ENCODE data around the gene PRELID1. TPM values are rescaled to one million over a fixed set of nuclear protein-coding genes. Genes with fewer than 3 reads are reported as not detected.

The PRELID1 gene
- total and polyA plus RNA-seq, 2 donors (not counting 3 experiments of a cell fraction or from before 2014, with no cell fraction given): 201 to 293 TPM

DNA sequence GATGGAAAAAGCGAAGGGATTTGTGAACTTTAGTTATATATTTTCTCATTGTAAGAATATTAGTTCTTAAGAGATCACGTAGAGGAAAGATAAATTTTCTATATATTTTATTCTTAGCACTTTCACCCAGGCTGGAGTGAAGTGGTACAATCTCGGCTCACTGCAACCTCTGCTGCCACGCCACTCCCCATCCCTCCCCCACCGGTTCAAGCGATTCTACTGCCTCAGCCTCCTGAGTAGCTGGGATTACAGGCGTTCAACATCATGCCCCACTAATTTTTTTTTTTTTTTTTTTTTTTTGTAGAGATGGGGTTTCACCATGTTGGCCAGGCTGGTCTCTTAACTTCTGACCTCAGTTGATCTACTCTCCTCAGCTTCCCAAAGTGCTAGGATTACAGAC lies 42.6 kb upstream of the PRELID1 start:
- intact Hi-C loops (cut with micrococcal nuclease) (no loop called here), dilution Hi-C loops (cut with MboI; ENCODE audit: extremely low pct_ligation_motif_present, low sequenced_read_pairs) (no loop called here)
- H3K9me1 ChIP-seq (replicated peaks; ENCODE audit: control insufficient read depth, extremely low read depth, insufficient read depth, low read length): no peaks in the 10 kb centered on the region
- H3K4me1 ChIP-seq (ENCODE audit: control insufficient read depth, extremely low read depth, insufficient read depth, low read length): no peaks in the 10 kb centered on the region
- H3K27ac ChIP-seq (ENCODE audit: insufficient read depth, low read depth, low read length): no peak overlapping the region
- BruUV-seq (replicated peaks): no TSS peak
- H3K36me3 ChIP-seq (ENCODE audit: control insufficient read depth in 2 of 2, extremely low read depth in 1 of 2, insufficient read depth in 2 of 2, low read length in 2 of 2): peaks cover 10% of the 10 kb centered on the region in 2 experiments
- ChIA-PET POLR2A (no interaction called here), CTCF (no interaction called here)
- H4K20me1 ChIP-seq (replicated peaks; ENCODE audit: control insufficient read depth, extremely low read depth, insufficient read depth, low read length): no peaks in the 10 kb centered on the region
- no peak for DNase-seq (ENCODE audit: low read depth, low spot score)
- no peak overlapping the region for H3K9ac ChIP-seq (replicated peaks; ENCODE audit: extremely low read depth, insufficient read depth, low read length)
- H3K9me3 ChIP-seq (replicated peaks; ENCODE audit: control insufficient read depth, insufficient read depth, low read length): no peaks in the 10 kb centered on the region
- TF ChIP-seq POLR2AphosphoS5 (IDR thresholded peaks at IDR 0.05; ENCODE audit: insufficient read depth, low read depth, low read length) (no peak), MYC (IDR thresholded peaks at IDR 0.05; ENCODE audit: low read depth, low read length) (no peak)
- H3K4me2 ChIP-seq (ENCODE audit: insufficient read depth, low read length): no peak overlapping the region
- no peak overlapping the region for H2AFZ ChIP-seq (ENCODE audit: low read depth, low read length)
- no peaks in the 10 kb centered on the region for H3K79me2 ChIP-seq (ENCODE audit: control insufficient read depth, insufficient read depth, low read length)
- H3K27me3 ChIP-seq (ENCODE audit: control insufficient read depth in 2 of 2, insufficient read depth in 2 of 2, low read length in 2 of 2): no peaks in the 10 kb centered on the region
- H3K4me3 ChIP-seq (replicated peaks in 1 of 3; ENCODE audit: insufficient read depth in 1 of 3, low read depth in 1 of 3, low read length in 3 of 3): no peak overlapping the region
- FAIRE-seq: no peak

DNA sequence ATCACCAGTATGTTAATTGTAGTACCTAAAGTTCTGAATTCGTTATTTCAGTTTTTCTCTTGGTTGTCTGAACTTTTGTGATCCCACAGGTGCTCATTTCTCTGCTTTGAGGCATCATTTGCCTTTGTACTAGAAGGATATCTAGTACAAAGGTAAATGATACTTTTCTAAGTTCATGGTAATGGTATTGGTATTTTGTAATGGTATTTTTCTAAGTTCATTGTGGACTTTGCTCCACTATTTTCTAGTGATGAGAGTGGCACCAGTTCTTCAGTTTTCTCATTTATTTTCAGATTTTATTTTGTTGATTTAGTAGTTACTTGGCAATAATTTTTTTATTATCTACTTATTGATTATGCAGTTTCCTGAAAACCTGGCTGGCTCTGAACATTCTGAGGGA lies 42.1 kb upstream of the PRELID1 start:
- TF ChIP-seq GATA2 (IDR thresholded peaks at IDR 0.05; ENCODE audit: insufficient read depth, insufficient read length, low read depth, low read length): no peak
- TF ChIP-seq POLR2A (IDR thresholded peaks at IDR 0.05; ENCODE audit: low read depth, low read length): no peak
- TF ChIP-seq MAX (IDR thresholded peaks at IDR 0.05; ENCODE audit: insufficient read depth, insufficient read length): no peak
- no peak for TF ChIP-seq FOS (IDR thresholded peaks at IDR 0.05; ENCODE audit: borderline replicate concordance, insufficient read depth, low read length)
- TF ChIP-seq JUN (IDR thresholded peaks at IDR 0.05; ENCODE audit: borderline replicate concordance, insufficient read depth, insufficient read length, low read depth): no peak
- no peak for TF ChIP-seq EZH2 (IDR thresholded peaks at IDR 0.05; ENCODE audit: borderline replicate concordance, low read depth, low read length, severe bottlenecking)
- no peak for TF ChIP-seq CTCF (IDR thresholded peaks at IDR 0.05; ENCODE audit: extremely low read depth in 1 of 2, insufficient read depth in 1 of 2, low read depth in 1 of 2, low read length in 2 of 2)
- no peak for TF ChIP-seq POLR2AphosphoS5 (IDR thresholded peaks at IDR 0.05; ENCODE audit: insufficient read depth, low read depth, low read length)
- no peak for TF ChIP-seq MYC (IDR thresholded peaks at IDR 0.05; ENCODE audit: low read depth, low read length)
- ChIA-PET CTCF (no interaction called here), POLR2A (no interaction called here)
- Histone ChIP-seq H3K4me3 (replicated peaks in 1 of 3; ENCODE audit: insufficient read depth in 1 of 3, low read depth in 1 of 3, low read length in 3 of 3) (no peak overlapping the region), H3K9me3 (replicated peaks; ENCODE audit: control insufficient read depth, insufficient read depth, low read length) (no peaks in the 10 kb centered on the region), H3K79me2 (ENCODE audit: control insufficient read depth, insufficient read depth, low read length) (no peaks in the 10 kb centered on the region), H3K9me1 (replicated peaks; ENCODE audit: control insufficient read depth, extremely low read depth, insufficient read depth, low read length) (no peaks in the 10 kb centered on the region), H4K20me1 (replicated peaks; ENCODE audit: control insufficient read depth, extremely low read depth, insufficient read depth, low read length) (no peaks in the 10 kb centered on the region), H3K4me1 (ENCODE audit: control insufficient read depth, extremely low read depth, insufficient read depth, low read length) (no peaks in the 10 kb centered on the region), H3K27me3 (ENCODE audit: control insufficient read depth in 2 of 2, insufficient read depth in 2 of 2, low read length in 2 of 2) (no peaks in the 10 kb centered on the region), H3K4me2 (ENCODE audit: insufficient read depth, low read length) (no peak overlapping the region), H3K27ac (ENCODE audit: insufficient read depth, low read depth, low read length) (no peak overlapping the region), H3K36me3 (ENCODE audit: control insufficient read depth in 2 of 2, extremely low read depth in 1 of 2, insufficient read depth in 2 of 2, low read length in 2 of 2) (peaks cover 10 to 14% of the 10 kb centered on the region in 2 experiments), H3K9ac (replicated peaks; ENCODE audit: extremely low read depth, insufficient read depth, low read length) (no peak overlapping the region), H2AFZ (ENCODE audit: low read depth, low read length) (no peak overlapping the region)
- no peak for FAIRE-seq
- BruUV-seq (replicated peaks): no TSS peak
- dilution Hi-C loops (cut with MboI; ENCODE audit: extremely low pct_ligation_motif_present, low sequenced_read_pairs): no loop called here
- intact Hi-C loops (cut with micrococcal nuclease): no loop called here
- no peak for DNase-seq (ENCODE audit: low read depth, low spot score)
